ENCODE measurements around the gene PRELP.

Gene PRELP

GRCh38 chr1:203492748-203493130 lies 17.1 kb downstream of the PRELP start:
- Histone ChIP-seq H3K9me3 (ENCODE audit: control insufficient read depth, insufficient read depth, low read depth, low read length) (no peaks in the 10 kb centered on the region), H3K36me3 (ENCODE audit: control insufficient read depth in 2 of 2, insufficient read depth in 1 of 2, low read length in 2 of 2) (no peaks in the 10 kb centered on the region), H3K27ac (ENCODE audit: extremely low read depth, low read depth, low read length) (no peak overlapping the region), H3K4me3 (ENCODE audit: low read depth, low read length) (no peak overlapping the region), H3K4me1 (ENCODE audit: control insufficient read depth, insufficient read depth, low read length) (no peaks in the 10 kb centered on the region)
- ChIA-PET CTCF (interaction anchor here (0.7 to 1.4 kb wide), 2 partner anchors 116 to 153 kb away, joined by 3 to 10 read pairs; no protein-coding TSS in a partner anchor), POLR2A (no interaction called here)
- no peak for TF ChIP-seq KLF7 (tag by site-specific recombination; IDR thresholded peaks at IDR 0.05; ENCODE audit: borderline replicate concordance)
- TF ChIP-seq SP3 (tag by site-specific recombination; IDR thresholded peaks at IDR 0.05) = no peak
- TF ChIP-seq SCRT2 (tag by site-specific recombination; IDR thresholded peaks at IDR 0.05) = no peak
- no peak for TF ChIP-seq ZNF426 (tag by site-specific recombination; IDR thresholded peaks at IDR 0.05)
- no peak for TF ChIP-seq ZBTB48 (tag by site-specific recombination; IDR thresholded peaks at IDR 0.05)
- no peak for TF ChIP-seq ZSCAN5A (tag by site-specific recombination; IDR thresholded peaks at IDR 0.05)
- TF ChIP-seq SCRT1 (tag by site-specific recombination; IDR thresholded peaks at IDR 0.05; ENCODE audit: borderline replicate concordance) = no peak
- no peak for TF ChIP-seq ZNF660 (tag by site-specific recombination; IDR thresholded peaks at IDR 0.05)
- no peak for TF ChIP-seq ZNF623 (tag by site-specific recombination; IDR thresholded peaks at IDR 0.05)

- Histone ChIP-seq H3K4me1 (ENCODE audit: control insufficient read depth, insufficient read depth, low read length) (no peaks in the 10 kb centered on the region), H3K4me3 (ENCODE audit: low read depth, low read length) (no peak within 1 kb of the TSS), H3K9me3 (ENCODE audit: control insufficient read depth, insufficient read depth, low read depth, low read length) (no peaks in the 10 kb centered on the region), H3K27ac (ENCODE audit: extremely low read depth, low read depth, low read length) (no peak within 1 kb of the TSS), H3K36me3 (ENCODE audit: control insufficient read depth in 2 of 2, insufficient read depth in 1 of 2, low read length in 2 of 2) (no peaks in the 10 kb centered on the region)
- ChIA-PET POLR2A (no interaction called here), CTCF (interaction anchor here (1.0 to 1.8 kb wide), 4 partner anchors 10 to 227 kb away, joined by 3 to 10 read pairs (median 7); no protein-coding TSS in a partner anchor)
- TF ChIP-seq ZBTB20 (tag by site-specific recombination; IDR thresholded peaks at IDR 0.05) (no peak), ZNF274 (IDR thresholded peaks at IDR 0.05; ENCODE audit: low read length) (no peak), ZNF274 (tag by site-specific recombination; IDR thresholded peaks at IDR 0.05; ENCODE audit: borderline replicate concordance) (no peak), HOXA7 (CRISPR knock-in tag; IDR thresholded peaks at IDR 0.05; ENCODE audit: borderline replicate concordance) (no peak), ZNF580 (tag by site-specific recombination; IDR thresholded peaks at IDR 0.05) (no peak), ZNF513 (tag by site-specific recombination; IDR thresholded peaks at IDR 0.05) (no peak), ZNF704 (tag by site-specific recombination; IDR thresholded peaks at IDR 0.05) (no peak), GLIS2 (tag by site-specific recombination; IDR thresholded peaks at IDR 0.05) (no peak), MYNN (tag by site-specific recombination; IDR thresholded peaks at IDR 0.05; ENCODE audit: borderline replicate concordance) (no peak), PATZ1 (tag by site-specific recombination; IDR thresholded peaks at IDR 0.05) (no peak), ZBTB49 (tag by site-specific recombination; IDR thresholded peaks at IDR 0.05; ENCODE audit: low read depth) (no peak), ZNF433 (tag by site-specific recombination; IDR thresholded peaks at IDR 0.05; ENCODE audit: low read depth) (no peak), ZBTB26 (tag by site-specific recombination; optimal IDR thresholded peaks at IDR 0.05) (no peak), KLF17 (tag by site-specific recombination; IDR thresholded peaks at IDR 0.05) (no peak), ZBTB48 (tag by site-specific recombination; IDR thresholded peaks at IDR 0.05) (no peak)
Measured at GRCh38 chr1:203493901-203494300, 18.3 kb downstream of the PRELP start, which contains the start of gene OPTC. TSS of gene OPTC (plus strand) at chr1:203494153. CDS start at chr1:203496006, 1,853 bp downstream.
